Activated T-helper 2 cell treated with anti-CD3 and anti-CD28 coated beads, Interferon-gamma antibody, Interleukin-2, Interleukin-4, amounts not matched to agents 10 μg/mL and 5 μg/mL and 100 μg/mL, durations not matched to agents 14 hours and 24 hours and 36 hours (primary cell): Measurements from ENCODE around the gene CUX1. TPM values are rescaled to one million over a fixed set of nuclear protein-coding genes. Genes with fewer than 3 reads are reported as not detected.

Experiments
- DNase-seq: peaks from one replicate; pipeline ENCODE4 v3.0.0; 2021; ENCODE audit warnings: low spot score
- H3K27ac Mint-ChIP-seq: one replicate; pipeline ENCODE4 v1.8.0; 2021; ENCODE audit warnings: mixed read lengths
- H3K27me3 Mint-ChIP-seq: one replicate; pipeline ENCODE4 v1.8.0; 2021; ENCODE audit warnings: low read depth, mixed read lengths
- H3K36me3 Mint-ChIP-seq: one replicate; pipeline ENCODE4 v1.8.0; 2021; ENCODE audit warnings: low read depth, mixed read lengths
- H3K4me1 Mint-ChIP-seq: one replicate; pipeline ENCODE4 v1.8.0; 2021; ENCODE audit warnings: low read depth, mixed read lengths
- H3K4me3 Mint-ChIP-seq: one replicate; pipeline ENCODE4 v1.8.0; 2021; ENCODE audit warnings: low read depth, mild to moderate bottlenecking, moderate library complexity, mixed read lengths
- H3K9me3 Mint-ChIP-seq: one replicate; pipeline ENCODE4 v1.8.0; 2021; ENCODE audit warnings: mixed read lengths
- intact Hi-C: fragments of 100-400 bp; cut with micrococcal nuclease; formaldehyde crosslinking; loops from one replicate; pipeline ENCODE4 v1.15.1; 2023
- total RNA-seq: library from RNA; stranded (reverse); gene quantifications from 2 replicates; pipeline ENCODE4 v1.2.3, GENCODE V29; 2022

Gene CUX1
- total RNA-seq, 1 donor from 2014 or later: 31.5 TPM

DNA sequence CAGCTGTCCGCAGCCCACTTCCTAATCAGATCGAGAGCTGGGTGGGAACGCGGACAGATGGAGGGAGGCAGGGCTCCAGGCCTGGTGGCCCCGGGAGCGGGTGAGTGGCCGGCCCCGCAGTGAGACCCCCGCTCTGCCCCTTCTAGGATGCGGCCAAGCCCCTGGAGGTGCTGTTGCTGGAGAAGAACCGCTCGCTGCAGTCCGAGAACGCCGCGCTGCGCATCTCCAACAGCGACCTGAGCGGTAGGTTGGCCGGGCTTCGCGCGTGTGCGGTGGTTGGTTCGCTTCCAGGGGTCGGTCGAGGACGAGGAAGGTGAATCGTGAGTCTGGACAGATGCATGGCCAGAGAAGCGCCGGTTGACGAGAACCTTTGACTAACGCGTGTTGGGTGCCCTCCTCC lies 377.9 kb downstream of the CUX1 start:
- Mint-ChIP-seq H3K4me3 (no peak overlapping the region), H3K27ac (no peak overlapping the region), H3K36me3 (peaks cover 3% of the 10 kb centered on the region), H3K9me3 (no peaks in the 10 kb centered on the region), H3K4me1 (no peaks in the 10 kb centered on the region), H3K27me3 (no peaks in the 10 kb centered on the region)
- intact Hi-C loops: no loop called here
- DNase-seq: no peak

DNA sequence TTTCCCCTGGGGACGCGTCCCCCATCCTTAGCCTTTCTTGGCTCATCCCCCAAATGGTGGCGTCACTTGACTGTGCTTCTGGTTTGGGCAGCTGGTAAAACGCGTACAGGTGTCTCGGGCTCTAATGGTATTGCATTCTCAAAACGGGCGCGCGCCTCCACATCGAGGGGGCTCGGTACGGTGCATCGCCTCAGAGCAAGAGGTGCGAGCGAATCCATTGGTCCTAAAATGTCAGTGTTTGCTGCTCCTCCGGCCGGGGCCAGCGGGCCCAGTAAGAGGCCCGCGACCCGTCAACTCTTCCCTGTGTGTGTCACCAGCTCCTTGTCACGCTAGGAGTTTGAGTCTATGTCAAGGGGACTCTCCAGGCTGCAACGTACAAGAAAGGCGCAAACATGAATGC lies 378.6 kb downstream of the CUX1 start:
- H3K9me3 Mint-ChIP-seq: no peaks in the 10 kb centered on the region
- H3K4me1 Mint-ChIP-seq: no peaks in the 10 kb centered on the region
- H3K4me3 Mint-ChIP-seq: no peak overlapping the region
- no peaks in the 10 kb centered on the region for H3K27me3 Mint-ChIP-seq
- H3K27ac Mint-ChIP-seq: no peak overlapping the region
- DNase-seq: no peak
- intact Hi-C loops: no loop called here
- peaks cover 3% of the 10 kb centered on the region for H3K36me3 Mint-ChIP-seq

DNA sequence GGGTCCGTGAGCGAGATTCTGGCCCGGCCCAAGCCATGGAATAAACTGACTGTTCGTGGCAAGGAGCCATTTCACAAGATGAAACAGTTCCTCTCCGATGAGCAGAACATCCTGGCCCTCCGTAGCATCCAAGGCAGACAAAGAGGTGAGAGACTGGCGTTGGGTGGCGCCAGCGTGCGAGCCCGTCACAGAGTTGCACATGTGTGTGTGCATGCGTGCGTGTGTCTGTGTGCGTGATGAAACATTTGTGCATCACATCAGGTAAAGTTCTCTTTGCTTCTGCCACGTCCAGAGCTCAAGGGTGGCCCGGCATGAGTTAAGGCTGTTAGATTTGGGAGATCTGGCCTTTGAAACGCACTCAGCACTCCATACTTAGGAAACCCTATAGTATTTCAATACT lies 379.7 kb downstream of the CUX1 start:
- intact Hi-C loops: no loop called here
- peaks cover 3% of the 10 kb centered on the region for H3K36me3 Mint-ChIP-seq
- no peaks in the 10 kb centered on the region for H3K4me1 Mint-ChIP-seq
- H3K27me3 Mint-ChIP-seq: no peaks in the 10 kb centered on the region
- no peaks in the 10 kb centered on the region for H3K9me3 Mint-ChIP-seq
- no peak overlapping the region for H3K27ac Mint-ChIP-seq
- no peak overlapping the region for H3K4me3 Mint-ChIP-seq
- no peak for DNase-seq

DNA sequence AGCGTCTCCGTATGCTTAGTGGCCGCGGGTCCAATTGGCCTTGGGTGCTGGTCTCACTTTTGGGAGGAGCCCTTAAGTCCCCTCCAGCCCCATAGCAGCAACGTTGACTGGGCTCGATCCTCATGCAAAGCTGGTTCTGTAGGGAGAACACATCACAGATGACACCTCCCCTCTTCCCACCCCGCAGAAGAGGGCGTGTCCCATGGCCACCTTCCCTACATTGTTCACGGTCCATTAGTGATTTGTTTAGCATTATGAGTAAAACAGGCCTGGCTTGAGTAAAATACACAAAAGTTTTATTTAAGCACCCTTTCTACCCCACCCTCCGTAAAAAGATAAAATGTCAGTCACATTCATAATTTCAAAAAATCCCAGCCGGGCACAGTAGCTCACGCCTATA lies 380.2 kb downstream of the CUX1 start:
- no peak overlapping the region for H3K4me3 Mint-ChIP-seq
- H3K9me3 Mint-ChIP-seq: no peaks in the 10 kb centered on the region
- H3K27me3 Mint-ChIP-seq: no peaks in the 10 kb centered on the region
- H3K4me1 Mint-ChIP-seq: no peaks in the 10 kb centered on the region
- H3K36me3 Mint-ChIP-seq: peaks cover 3% of the 10 kb centered on the region
- DNase-seq: no peak
- H3K27ac Mint-ChIP-seq: no peak overlapping the region
- intact Hi-C loops: no loop called here

DNA sequence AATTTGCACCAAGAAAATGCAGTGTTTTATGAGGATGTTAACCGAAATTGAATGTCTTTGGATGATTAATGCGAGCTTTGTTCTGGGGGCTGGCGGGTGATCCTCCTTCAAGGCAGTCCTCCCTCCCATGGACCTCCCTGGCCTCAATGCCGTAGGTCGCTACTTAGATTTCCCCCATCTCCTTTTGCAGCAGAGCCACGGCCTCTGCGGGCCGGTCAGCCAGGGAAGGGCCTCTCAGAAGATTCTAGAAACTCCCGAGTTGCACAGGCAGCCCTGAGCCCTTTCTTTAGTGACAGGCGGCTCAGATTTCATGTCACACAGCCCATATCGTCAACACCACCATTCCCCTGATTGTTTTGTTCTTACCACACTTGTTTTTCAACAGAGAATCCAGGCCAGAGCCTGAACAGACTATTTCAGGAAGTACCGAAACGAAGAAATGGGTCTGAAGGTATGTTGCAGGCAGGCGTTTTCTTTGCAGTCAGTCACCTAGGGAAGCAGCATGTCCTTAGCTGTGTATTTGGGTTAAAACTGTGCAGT lies 381.1 kb downstream of the CUX1 start:
- no peak overlapping the region for H3K4me3 Mint-ChIP-seq
- H3K4me1 Mint-ChIP-seq: no peaks in the 10 kb centered on the region
- DNase-seq: no peak
- H3K27ac Mint-ChIP-seq: no peak overlapping the region
- H3K27me3 Mint-ChIP-seq: no peaks in the 10 kb centered on the region
- H3K36me3 Mint-ChIP-seq: peaks cover 3% of the 10 kb centered on the region
- H3K9me3 Mint-ChIP-seq: no peaks in the 10 kb centered on the region
- intact Hi-C loops: no loop called here

- no peak overlapping the region for H3K27ac Mint-ChIP-seq
- intact Hi-C loops: no loop called here
- no peak overlapping the region for H3K4me3 Mint-ChIP-seq
- no peaks in the 10 kb centered on the region for H3K27me3 Mint-ChIP-seq
- no peaks in the 10 kb centered on the region for H3K4me1 Mint-ChIP-seq
- H3K9me3 Mint-ChIP-seq: no peaks in the 10 kb centered on the region
- no peaks in the 10 kb centered on the region for H3K36me3 Mint-ChIP-seq
- no peak for DNase-seq
Observed at GRCh38 chr7:102201576-102201975, 384.1 kb downstream of the CUX1 start.

DNA sequence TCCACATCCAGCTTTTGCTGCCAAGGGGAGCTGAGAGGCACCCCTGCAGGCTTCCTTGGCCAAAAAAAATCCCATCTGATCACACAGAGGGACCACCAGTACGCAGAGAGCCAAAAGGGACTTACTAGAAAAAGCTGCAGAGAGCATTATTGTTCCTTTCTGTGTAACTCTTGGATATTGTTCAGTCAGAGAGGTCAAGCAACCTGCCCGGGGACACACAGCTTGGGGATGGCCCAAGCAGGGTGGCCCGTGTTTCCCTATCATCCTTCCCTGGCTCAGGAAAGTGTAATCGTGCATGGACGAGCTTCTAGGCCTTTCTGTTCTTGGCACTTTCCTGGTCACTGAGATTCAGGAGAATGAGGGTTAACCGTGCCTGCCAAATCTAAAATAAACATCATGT lies 385.1 kb downstream of the CUX1 start:
- Mint-ChIP-seq H3K27me3 (no peaks in the 10 kb centered on the region), H3K4me1 (no peaks in the 10 kb centered on the region), H3K27ac (no peak overlapping the region), H3K36me3 (no peaks in the 10 kb centered on the region), H3K9me3 (no peaks in the 10 kb centered on the region), H3K4me3 (no peak overlapping the region)
- no peak for DNase-seq
- intact Hi-C loops: no loop called here

DNA sequence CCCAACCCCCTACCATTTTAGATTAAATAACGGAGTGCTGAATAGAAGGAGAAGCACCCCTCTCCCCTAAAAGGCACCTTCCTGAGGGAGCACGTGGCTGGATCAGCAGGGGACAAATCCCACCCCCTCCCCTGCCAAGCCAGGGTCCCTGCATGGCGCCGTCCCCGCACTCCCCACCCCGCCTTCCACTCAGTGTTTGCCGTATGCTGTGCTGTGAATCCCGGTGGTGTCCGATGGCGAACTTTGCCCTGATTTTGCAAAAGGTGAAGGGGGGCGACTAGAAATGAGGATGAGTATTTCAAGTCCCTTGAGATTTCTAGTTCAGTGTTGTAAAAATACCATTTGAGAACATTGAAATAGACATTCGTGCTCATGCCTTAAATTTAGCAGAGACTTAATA lies 385.8 kb downstream of the CUX1 start:
- DNase-seq: no peak
- H3K4me3 Mint-ChIP-seq: no peak overlapping the region
- H3K36me3 Mint-ChIP-seq: no peaks in the 10 kb centered on the region
- no peaks in the 10 kb centered on the region for H3K27me3 Mint-ChIP-seq
- no peaks in the 10 kb centered on the region for H3K4me1 Mint-ChIP-seq
- no peak overlapping the region for H3K27ac Mint-ChIP-seq
- no peaks in the 10 kb centered on the region for H3K9me3 Mint-ChIP-seq
- intact Hi-C loops: no loop called here

DNA sequence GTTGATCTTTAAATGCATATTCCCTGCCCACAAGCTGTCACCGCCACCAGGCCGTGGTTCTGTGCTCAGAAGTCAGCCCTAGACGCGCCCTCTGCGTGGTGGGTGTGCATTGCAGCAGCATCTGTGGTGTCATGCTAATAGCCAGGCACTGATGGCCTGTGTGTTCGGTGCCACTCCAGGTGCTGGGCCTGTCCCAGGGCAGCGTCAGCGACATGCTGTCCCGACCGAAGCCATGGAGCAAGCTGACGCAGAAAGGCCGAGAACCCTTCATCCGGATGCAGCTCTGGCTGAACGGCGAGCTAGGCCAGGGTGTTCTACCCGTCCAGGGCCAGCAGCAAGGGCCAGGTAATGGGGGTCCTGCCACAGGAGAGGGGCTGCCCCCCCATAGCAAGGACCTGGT lies 386.8 kb downstream of the CUX1 start:
- intact Hi-C loops: no loop called here
- no peaks in the 10 kb centered on the region for H3K4me1 Mint-ChIP-seq

GRCh38 chr7:102205915-102206314 lies 388.5 kb downstream of the CUX1 start:
- Mint-ChIP-seq H3K36me3 (no peaks in the 10 kb centered on the region), H3K4me3 (no peak overlapping the region), H3K4me1 (no peaks in the 10 kb centered on the region), H3K9me3 (no peaks in the 10 kb centered on the region), H3K27me3 (no peaks in the 10 kb centered on the region), H3K27ac (no peak overlapping the region)
- intact Hi-C loops: no loop called here
- DNase-seq: no peak

More for the DNA sequence above, 386.8 kb downstream of the CUX1 start:
- no peaks in the 10 kb centered on the region for H3K27me3 Mint-ChIP-seq
- H3K36me3 Mint-ChIP-seq: no peaks in the 10 kb centered on the region
- H3K27ac Mint-ChIP-seq: no peak overlapping the region
- H3K4me3 Mint-ChIP-seq: no peak overlapping the region
- DNase-seq: no peak
- H3K9me3 Mint-ChIP-seq: no peaks in the 10 kb centered on the region

DNA sequence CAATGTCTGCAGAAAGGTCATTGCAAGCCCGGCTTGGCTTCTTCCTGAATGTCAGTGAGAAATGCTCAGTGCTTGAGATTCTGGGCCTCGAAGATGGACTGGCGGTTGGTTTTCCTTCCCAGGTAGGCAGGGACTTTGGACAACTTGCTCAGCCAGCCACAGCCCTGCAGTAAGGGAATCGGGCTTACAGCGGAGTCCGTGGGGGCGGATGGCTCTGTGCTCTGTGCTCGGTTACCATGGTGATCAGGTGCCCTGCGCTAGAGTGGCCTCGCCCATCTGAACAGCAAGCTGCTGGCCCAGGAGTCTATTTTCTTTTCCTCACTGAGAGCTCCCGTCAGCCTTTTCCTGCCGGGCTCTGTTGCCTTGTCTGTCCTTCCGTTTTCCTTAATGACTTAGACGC lies 391.4 kb downstream of the CUX1 start:
- Mint-ChIP-seq H3K27me3 (no peaks in the 10 kb centered on the region), H3K4me3 (no peak overlapping the region), H3K4me1 (no peaks in the 10 kb centered on the region), H3K36me3 (no peaks in the 10 kb centered on the region), H3K9me3 (no peaks in the 10 kb centered on the region), H3K27ac (no peak overlapping the region)
- intact Hi-C loops: no loop called here
- no peak for DNase-seq

- H3K9me3 Mint-ChIP-seq: no peaks in the 10 kb centered on the region
- intact Hi-C loops: no loop called here
- no peaks in the 10 kb centered on the region for H3K27me3 Mint-ChIP-seq
- H3K27ac Mint-ChIP-seq: no peak overlapping the region
- peaks cover 6% of the 10 kb centered on the region for H3K36me3 Mint-ChIP-seq
- H3K4me1 Mint-ChIP-seq: no peaks in the 10 kb centered on the region
- no peak overlapping the region for H3K4me3 Mint-ChIP-seq
- no peak for DNase-seq
Observed at GRCh38 chr7:102210787-102211186, 393.4 kb downstream of the CUX1 start.

DNA sequence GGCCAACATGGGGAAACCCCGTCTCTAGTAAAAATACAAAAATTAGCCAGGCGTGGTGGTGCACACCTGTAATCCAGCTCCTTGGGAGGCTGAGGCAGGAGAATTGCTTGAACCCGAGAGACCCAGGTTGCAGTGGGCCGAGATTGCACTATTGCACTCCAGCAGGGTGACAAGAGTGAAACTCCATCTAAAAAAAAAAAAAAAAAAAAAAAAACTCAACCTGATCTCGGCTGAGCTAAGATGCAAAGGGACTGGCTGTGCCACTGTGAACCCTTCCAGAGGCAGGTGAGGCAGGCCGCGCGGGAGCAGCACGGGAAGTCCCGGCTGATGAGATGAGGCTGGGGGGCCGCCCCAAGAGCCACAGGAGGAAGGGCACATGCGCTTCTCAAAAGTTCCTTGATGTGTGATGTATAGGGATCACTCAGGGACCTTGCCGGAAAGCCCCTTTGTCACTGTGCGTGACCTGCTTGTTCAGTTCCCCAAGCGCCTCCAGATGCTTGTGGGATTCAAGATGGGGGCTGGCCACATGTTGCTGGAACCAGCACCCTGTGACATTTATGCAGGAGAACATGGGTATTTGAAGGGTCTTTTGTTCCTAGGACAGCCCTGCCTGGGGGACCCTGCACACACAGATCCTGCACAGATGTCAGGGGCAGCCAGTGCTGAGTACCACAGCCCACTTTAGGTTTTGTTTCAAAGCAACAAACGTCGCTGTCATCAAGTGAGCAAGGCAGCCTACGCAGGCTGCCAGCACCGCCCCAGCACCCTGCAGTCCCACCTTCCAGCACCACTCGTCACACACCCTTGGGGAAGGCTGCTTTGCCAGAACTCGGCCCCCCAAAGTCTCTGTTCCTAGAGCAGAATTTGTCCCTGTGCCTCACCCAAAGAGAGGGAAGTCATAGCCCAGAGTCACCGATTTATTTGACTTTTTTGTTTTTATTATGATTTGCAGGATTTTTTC lies 394.4 kb downstream of the CUX1 start:
- Mint-ChIP-seq H3K4me3 (no peak overlapping the region), H3K9me3 (peaks cover 4% of the 10 kb centered on the region), H3K27me3 (no peaks in the 10 kb centered on the region), H3K27ac (no peak overlapping the region), H3K4me1 (peaks cover 4% of the 10 kb centered on the region), H3K36me3 (peaks cover 10% of the 10 kb centered on the region)
- intact Hi-C loops: no loop called here
- no peak for DNase-seq
